K562 (cell line): ENCODE data around the gene RIC8B. TPM values are rescaled to one million over a fixed set of nuclear protein-coding genes. Genes with fewer than 3 reads are reported as not detected.

Experiments
- HDAC8 ChIP-seq: fragments of 450-650 bp; IDR thresholded peaks from 2 replicates; pipeline ENCODE4 v1.6.1; 2016; ENCODE audit warnings: mild to moderate bottlenecking, missing genetic modification characterization, moderate library complexity, missing compliant biosample characterization
- MTA3 ChIP-seq: fragments of 450-650 bp; formaldehyde crosslinking; IDR thresholded peaks from 2 replicates; pipeline ENCODE4 v1.6.1; 2017; ENCODE audit warnings: mild to moderate bottlenecking, borderline replicate concordance
- SPI1 ChIP-seq: IDR thresholded peaks from 2 replicates; pipeline ENCODE4 v1.6.1; 2011; ENCODE audit warnings: low read depth, low read length, control low read depth, borderline replicate concordance
- YY1 ChIP-seq, 3 experiments: IDR thresholded peaks; 2 replicates each; pipeline ENCODE4 v1.6.1; 2011; ENCODE audit warnings: low read length in 2 of 3, mild to moderate bottlenecking in 2 of 3, moderate library complexity in 2 of 3, borderline replicate concordance in 1 of 3, control low read depth in 1 of 3, low read depth in 1 of 3; ENCODE audit not compliant: insufficient read depth in 3 of 3, insufficient replicate concordance in 2 of 3, control insufficient read depth in 1 of 3, insufficient read length in 1 of 3; ENCODE audit errors: extremely low read depth in 1 of 3
- ZBED1 ChIP-seq: IDR thresholded peaks from 2 replicates; pipeline ENCODE4 v1.6.1; 2014
- ZFP91 ChIP-seq: sonication (generic); formaldehyde crosslinking; IDR thresholded peaks from 2 replicates; pipeline ENCODE4 v1.8.0; 2022; ENCODE audit warnings: mild to moderate bottlenecking, missing genetic modification reagents
- ZHX1 ChIP-seq: fragments of 150-350 bp; conservative IDR thresholded peaks from 2 replicates; pipeline ENCODE4 v1.6.1; 2014; ENCODE audit warnings: low read length
- ZNF347 ChIP-seq: fragments of 450-650 bp; formaldehyde crosslinking; IDR thresholded peaks from 2 replicates; pipeline ENCODE4 v1.4.0; 2020; ENCODE audit warnings: low read depth, mild to moderate bottlenecking, moderate library complexity
- ZSCAN32 ChIP-seq: fragments of 450-650 bp; formaldehyde crosslinking; IDR thresholded peaks from 2 replicates; pipeline ENCODE4 v1.4.0; 2020; ENCODE audit warnings: mild to moderate bottlenecking, moderate library complexity
- polyA plus RNA-seq, 8 experiments: library from polyadenylated mRNA; depleted of rRNA in 4 of 8; stranded (reverse) in 5 of 8; unstranded in 3 of 8; fragments of >200 nt; fragmentation: Nextera tagmentation in 2 of 8; fragmentation: Illumina TruSeq in 1 of 8; extraction: Ambion mirVana in 2 of 8; extraction: Trizol in 1 of 8; gene quantifications; 2 replicates each; pipeline versions ENCODE4 v1.2.1 to v1.2.3, GENCODE V29; 2011 to 2014; ENCODE audit warnings: inconsistent platforms in 1 of 8, missing spikeins in 1 of 8
- total RNA-seq, 7 experiments: library from RNA; depleted of rRNA in 6 of 7; stranded (reverse); fragments of >200 nt in 6 of 7; fragmentation: Illumina TruSeq in 2 of 7; extraction: Trizol in 2 of 7; gene quantifications; 2 replicates each; pipeline versions ENCODE4 v1.2.1 to v1.2.3, GENCODE V29; 2011 to 2021; ENCODE audit warnings: low replicate concordance in 1 of 7
- TF ChIP-seq, protein P1 (sequence below): fragments of 250-450 bp; sonication (Bioruptor Pico); IDR thresholded peaks from 2 replicates; pipeline ENCODE4 v1.5.0; 2022; ENCODE audit warnings: mild to moderate bottlenecking
- TF ChIP-seq, protein P2 (sequence below): sonication (generic); formaldehyde crosslinking; IDR thresholded peaks from 2 replicates; pipeline ENCODE4 v1.8.0; 2022; ENCODE audit warnings: missing genetic modification reagents, mild to moderate bottlenecking, moderate library complexity, borderline replicate concordance

RIC8B gene
- total and polyA plus RNA-seq, 9 of the 15 experiments (the other 6 are each of a cell fraction or from before 2014, with no cell fraction given), result 0.92 to 8.1 (median 4.8) TPM

DNA sequence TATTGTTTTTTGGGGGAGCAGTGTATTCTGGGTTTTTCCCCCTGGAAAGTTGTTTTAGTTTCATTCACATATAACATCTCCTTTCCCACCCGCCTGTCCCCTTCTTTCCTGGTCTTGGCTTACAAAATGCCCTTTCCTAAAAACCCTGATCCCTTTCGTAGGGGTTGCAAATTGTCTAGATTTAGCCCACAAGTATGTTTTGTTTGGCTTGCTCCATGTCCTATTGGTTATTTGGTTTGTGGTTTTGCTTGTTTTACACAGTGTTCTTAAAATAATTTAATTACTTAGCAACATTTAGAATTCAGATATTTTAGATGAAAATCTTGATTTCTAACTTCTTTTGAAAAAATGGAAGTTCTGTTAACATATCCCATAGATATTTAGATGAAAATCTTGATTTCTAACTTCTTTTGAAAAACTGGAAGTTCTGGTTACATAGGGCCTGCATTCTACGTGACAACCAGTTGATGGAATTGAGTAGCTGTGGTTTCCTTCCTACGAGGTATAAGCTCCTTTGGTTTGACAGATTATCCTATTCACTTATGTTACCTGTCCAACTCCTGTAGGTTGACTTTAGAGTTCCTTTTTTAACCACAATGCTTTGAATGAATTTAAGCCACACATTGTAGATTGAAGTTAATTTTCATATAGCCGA, 92.1 kb downstream of the RIC8B start (continued):
- TF ChIP-seq ZFP91 (CRISPR knock-in tag) (no peak), ZHX1 (no peak), YY1 (IDR thresholded peaks at IDR 0.05; ENCODE audit: borderline replicate concordance in 1 of 3, control insufficient read depth in 1 of 3, extremely low read depth in 1 of 3, insufficient read depth in 3 of 3, insufficient read length in 1 of 3, insufficient replicate concordance in 2 of 3, low read depth in 1 of 3, low read length in 2 of 3) (no peak), ZBED1 (no peak), ZNF347 (CRISPR knock-in tag) (no peak), SPI1 (no peak), MTA3 (no peak), HDAC8 (tag) (no peak), ZSCAN32 (no peak)
- TF ChIP-seq, protein P1, sequence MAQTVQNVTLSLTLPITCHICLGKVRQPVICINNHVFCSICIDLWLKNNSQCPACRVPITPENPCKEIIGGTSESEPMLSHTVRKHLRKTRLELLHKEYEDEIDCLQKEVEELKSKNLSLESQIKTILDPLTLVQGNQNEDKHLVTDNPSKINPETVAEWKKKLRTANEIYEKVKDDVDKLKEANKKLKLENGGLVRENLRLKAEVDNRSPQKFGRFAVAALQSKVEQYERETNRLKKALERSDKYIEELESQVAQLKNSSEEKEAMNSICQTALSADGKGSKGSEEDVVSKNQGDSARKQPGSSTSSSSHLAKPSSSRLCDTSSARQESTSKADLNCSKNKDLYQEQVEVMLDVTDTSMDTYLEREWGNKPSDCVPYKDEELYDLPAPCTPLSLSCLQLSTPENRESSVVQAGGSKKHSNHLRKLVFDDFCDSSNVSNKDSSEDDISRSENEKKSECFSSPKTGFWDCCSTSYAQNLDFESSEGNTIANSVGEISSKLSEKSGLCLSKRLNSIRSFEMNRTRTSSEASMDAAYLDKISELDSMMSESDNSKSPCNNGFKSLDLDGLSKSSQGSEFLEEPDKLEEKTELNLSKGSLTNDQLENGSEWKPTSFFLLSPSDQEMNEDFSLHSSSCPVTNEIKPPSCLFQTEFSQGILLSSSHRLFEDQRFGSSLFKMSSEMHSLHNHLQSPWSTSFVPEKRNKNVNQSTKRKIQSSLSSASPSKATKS (CRISPR knock-in tag), result no peak
- TF ChIP-seq, protein P2, sequence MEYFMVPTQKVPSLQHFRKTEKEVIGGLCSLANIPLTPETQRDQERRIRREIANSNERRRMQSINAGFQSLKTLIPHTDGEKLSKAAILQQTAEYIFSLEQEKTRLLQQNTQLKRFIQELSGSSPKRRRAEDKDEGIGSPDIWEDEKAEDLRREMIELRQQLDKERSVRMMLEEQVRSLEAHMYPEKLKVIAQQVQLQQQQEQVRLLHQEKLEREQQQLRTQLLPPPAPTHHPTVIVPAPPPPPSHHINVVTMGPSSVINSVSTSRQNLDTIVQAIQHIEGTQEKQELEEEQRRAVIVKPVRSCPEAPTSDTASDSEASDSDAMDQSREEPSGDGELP (CRISPR knock-in tag), result no peak
